NB4 (cell line): ENCODE data around the gene DLG5.

Experiments used
- POLR2A ChIP-seq: IDR thresholded peaks from 2 replicates; pipeline ENCODE4 v1.6.1; 2011; ENCODE audit warnings: mild to moderate bottlenecking; ENCODE audit not compliant: insufficient read length; ENCODE audit errors: extremely low read depth
- TF ChIP-seq, protein P1 (sequence below): IDR thresholded peaks from one replicate; pipeline ENCODE4 v1.5.1; 2012; ENCODE audit warnings: low read depth, low read length

DNA sequence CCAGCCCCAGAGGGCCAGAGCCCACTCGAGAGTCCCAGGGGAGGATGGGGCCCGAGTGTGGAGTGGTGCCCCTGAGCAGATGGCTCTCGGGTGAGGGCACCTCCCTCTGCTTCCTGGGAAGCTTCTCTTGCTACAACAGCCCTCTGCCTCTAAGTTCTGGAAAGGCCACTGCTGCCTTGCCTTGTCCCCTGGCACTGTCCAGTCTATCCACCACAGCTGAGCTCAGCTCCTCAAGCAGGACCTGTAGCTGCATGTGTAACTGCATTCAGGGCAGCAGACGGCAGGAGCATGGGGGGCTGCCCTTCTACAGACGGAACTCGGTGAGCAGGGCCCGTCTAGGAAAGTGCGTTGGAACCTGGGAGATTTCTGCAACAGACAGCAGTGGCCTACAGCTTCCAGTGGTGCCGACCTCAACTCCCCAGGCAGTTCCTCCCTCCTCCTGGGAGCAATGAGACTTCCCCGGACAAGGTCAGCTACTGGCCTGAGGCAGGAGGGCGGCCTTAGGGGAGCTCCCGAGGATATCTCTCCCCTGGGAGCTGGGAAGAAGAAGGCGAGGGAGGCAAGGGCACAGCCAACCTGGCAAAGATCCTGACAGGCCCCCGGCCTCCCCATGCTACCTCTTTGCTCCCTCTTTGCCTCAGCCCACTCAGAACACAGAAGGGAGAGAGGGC lies 88.5 kb downstream of the DLG5 start:
- TF ChIP-seq, protein P1, sequence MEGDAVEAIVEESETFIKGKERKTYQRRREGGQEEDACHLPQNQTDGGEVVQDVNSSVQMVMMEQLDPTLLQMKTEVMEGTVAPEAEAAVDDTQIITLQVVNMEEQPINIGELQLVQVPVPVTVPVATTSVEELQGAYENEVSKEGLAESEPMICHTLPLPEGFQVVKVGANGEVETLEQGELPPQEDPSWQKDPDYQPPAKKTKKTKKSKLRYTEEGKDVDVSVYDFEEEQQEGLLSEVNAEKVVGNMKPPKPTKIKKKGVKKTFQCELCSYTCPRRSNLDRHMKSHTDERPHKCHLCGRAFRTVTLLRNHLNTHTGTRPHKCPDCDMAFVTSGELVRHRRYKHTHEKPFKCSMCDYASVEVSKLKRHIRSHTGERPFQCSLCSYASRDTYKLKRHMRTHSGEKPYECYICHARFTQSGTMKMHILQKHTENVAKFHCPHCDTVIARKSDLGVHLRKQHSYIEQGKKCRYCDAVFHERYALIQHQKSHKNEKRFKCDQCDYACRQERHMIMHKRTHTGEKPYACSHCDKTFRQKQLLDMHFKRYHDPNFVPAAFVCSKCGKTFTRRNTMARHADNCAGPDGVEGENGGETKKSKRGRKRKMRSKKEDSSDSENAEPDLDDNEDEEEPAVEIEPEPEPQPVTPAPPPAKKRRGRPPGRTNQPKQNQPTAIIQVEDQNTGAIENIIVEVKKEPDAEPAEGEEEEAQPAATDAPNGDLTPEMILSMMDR, result no peak
- no peak for TF ChIP-seq POLR2A
